SU-DHL-6 (cell line): ENCODE data around the gene ABCG8.

Source experiments
- H2AFZ ChIP-seq: fragments of 200-600 bp; sonication (generic); 2 replicates; pipeline ENCODE4 v1.6.1; 2014; ENCODE audit warnings: low read depth, mild to moderate bottlenecking, moderate library complexity, mixed read lengths, antibody characterized with exemption, low read length; ENCODE audit not compliant: severe bottlenecking
- H3F3A ChIP-seq: fragments of 200-600 bp; shearing (Covaris generic); 2 replicates; pipeline ENCODE4 v1.6.0; 2016; ENCODE audit warnings: antibody characterized with exemption, mild to moderate bottlenecking; ENCODE audit not compliant: insufficient read depth
- H3K27ac ChIP-seq: fragments of 200-600 bp; sonication (generic); 2 replicates; pipeline ENCODE4 v1.5.1; 2016; ENCODE audit warnings: low read depth, mild to moderate bottlenecking, low read length, moderate library complexity, mixed read lengths
- H3K27me3 ChIP-seq: fragments of 200-600 bp; sonication (generic), shearing (Covaris generic); 2 replicates; pipeline ENCODE4 v1.6.0; 2014; ENCODE audit warnings: mild to moderate bottlenecking, low read length
- H3K36me3 ChIP-seq: fragments of 200-600 bp; sonication (generic); 2 replicates; pipeline ENCODE4 v1.6.1; 2014; ENCODE audit warnings: mild to moderate bottlenecking, low read length, mixed read lengths
- H3K4me2 ChIP-seq: fragments of 300-600, 200-600 bp; shearing (Covaris generic), sonication (generic); 2 replicates; pipeline ENCODE4 v1.6.0; 2014; ENCODE audit warnings: low read length, low read depth, mild to moderate bottlenecking; ENCODE audit not compliant: poor library complexity, severe bottlenecking
- H3K4me3 ChIP-seq: fragments of 200-600 bp; sonication (generic); 2 replicates; pipeline ENCODE4 v1.5.1; 2014; ENCODE audit warnings: antibody characterized with exemption, low read length, mild to moderate bottlenecking, mixed read lengths; ENCODE audit not compliant: insufficient read depth, poor library complexity, severe bottlenecking
- H3K79me2 ChIP-seq: fragments of 200-600 bp; sonication (generic); 2 replicates; pipeline ENCODE4 v1.6.1; 2014; ENCODE audit warnings: mild to moderate bottlenecking, low read length, moderate library complexity; ENCODE audit not compliant: insufficient read depth
- H3K9ac ChIP-seq: fragments of 200-600 bp; sonication (generic); 2 replicates; pipeline ENCODE4 v1.7.0; 2014; ENCODE audit warnings: mild to moderate bottlenecking, low read length
- H3K9me2 ChIP-seq: fragments of 200-600 bp; sonication (generic); replicated peaks from 2 replicates; pipeline ENCODE4 v1.6.1; 2014; ENCODE audit warnings: low read length; ENCODE audit not compliant: insufficient read depth
- H3K9me3 ChIP-seq: fragments of 200-600 bp; sonication (generic); 2 replicates; pipeline ENCODE4 v1.6.1; 2014; ENCODE audit warnings: low read length, mixed read lengths; ENCODE audit not compliant: insufficient read depth
- H4K20me1 ChIP-seq: fragments of 200-600 bp; sonication (generic); 2 replicates; pipeline ENCODE4 v1.6.1; 2014; ENCODE audit warnings: low read depth, mild to moderate bottlenecking, antibody characterized with exemption, low read length, moderate library complexity, mixed read lengths
- CTCF ChIP-seq: fragments of 200-600 bp; sonication (generic); IDR thresholded peaks from one replicate; pipeline ENCODE4 v1.5.1; 2017; ENCODE audit warnings: antibody characterized with exemption, mild to moderate bottlenecking, low read length, moderate library complexity; ENCODE audit not compliant: insufficient read depth, poor library complexity, severe bottlenecking
- EZH2phosphoT487 ChIP-seq: fragments of 200-600 bp; sonication (generic), shearing (Covaris generic); conservative IDR thresholded peaks from 2 replicates; pipeline ENCODE4 v1.6.1; 2018; ENCODE audit warnings: mild to moderate bottlenecking, antibody characterized with exemption, low read length, moderate library complexity, mixed read lengths

Gene ABCG8

GRCh38 chr2:43837033-43837432 lies 1.7 kb upstream of the ABCG8 start:
- Histone ChIP-seq H3K9ac (no peak overlapping the region), H3F3A (no peaks in the 10 kb centered on the region), H3K27me3 (no peaks in the 10 kb centered on the region), H3K4me3 (no peak overlapping the region), H3K36me3 (no peaks in the 10 kb centered on the region), H2AFZ (no peak overlapping the region), H3K27ac (no peak overlapping the region), H4K20me1 (no peaks in the 10 kb centered on the region), H3K9me2 (no peaks in the 10 kb centered on the region), H3K79me2 (no peaks in the 10 kb centered on the region), H3K9me3 (no peaks in the 10 kb centered on the region), H3K4me2 (no peak overlapping the region)
- no peak for TF ChIP-seq EZH2phosphoT487

GRCh38 chr2:43837831-43838559 lies 776 bp upstream of the ABCG8 start:
- Histone ChIP-seq H3K36me3 (no peaks in the 10 kb centered on the region), H3K79me2 (no peaks in the 10 kb centered on the region), H3K27me3 (no peaks in the 10 kb centered on the region), H4K20me1 (no peaks in the 10 kb centered on the region), H3K4me2 (no peak overlapping the region), H3K27ac (no peak overlapping the region), H3F3A (no peaks in the 10 kb centered on the region), H3K9ac (no peak overlapping the region), H3K9me2 (no peaks in the 10 kb centered on the region), H3K9me3 (no peaks in the 10 kb centered on the region), H2AFZ (no peak overlapping the region), H3K4me3 (no peak overlapping the region)
- TF ChIP-seq EZH2phosphoT487, result no peak
- TF ChIP-seq CTCF, result no peak

- no peak for TF ChIP-seq EZH2phosphoT487
- no peak for TF ChIP-seq CTCF
- Histone ChIP-seq H3K4me3 (no peak overlapping the region), H3K4me2 (no peak overlapping the region), H3K9ac (no peak overlapping the region), H3K79me2 (no peaks in the 10 kb centered on the region), H3K9me2 (no peaks in the 10 kb centered on the region), H3K27me3 (no peaks in the 10 kb centered on the region), H2AFZ (no peak overlapping the region), H3K36me3 (no peaks in the 10 kb centered on the region), H3F3A (no peaks in the 10 kb centered on the region), H3K27ac (no peak overlapping the region), H4K20me1 (no peaks in the 10 kb centered on the region), H3K9me3 (no peaks in the 10 kb centered on the region)
Observed at GRCh38 chr2:43839776-43840564, 1.2 kb downstream of the ABCG8 start.

GRCh38 chr2:43840965-43841364 lies 2.2 kb downstream of the ABCG8 start:
- H3F3A ChIP-seq, result no peaks in the 10 kb centered on the region
- H3K36me3 ChIP-seq, result no peaks in the 10 kb centered on the region
- TF ChIP-seq EZH2phosphoT487 (no peak), CTCF (no peak)
- no peak overlapping the region for H3K27ac ChIP-seq
- H2AFZ ChIP-seq, result no peak overlapping the region
- no peaks in the 10 kb centered on the region for H3K9me2 ChIP-seq
- no peaks in the 10 kb centered on the region for H3K9me3 ChIP-seq
- no peak overlapping the region for H3K4me3 ChIP-seq
- H4K20me1 ChIP-seq, result no peaks in the 10 kb centered on the region
- no peaks in the 10 kb centered on the region for H3K27me3 ChIP-seq
- H3K4me2 ChIP-seq, result no peak overlapping the region
- H3K9ac ChIP-seq, result no peak overlapping the region
- no peaks in the 10 kb centered on the region for H3K79me2 ChIP-seq
